RWPE1 (cell line): Measurements from ENCODE around the gene AKAP7.

ENCODE experiments used
- CTCF ChIA-PET: fragments of 350-600 bp; sonication (Branson Sonifier 250); formaldehyde crosslinking; extraction: SDS; loops from one replicate; lab custom pipeline; 2021; lab: Yijun Ruan, JAX
- POLR2A ChIA-PET: fragments of 400-600 bp; formaldehyde crosslinking; extraction: SDS; loops from one replicate; lab custom pipeline; 2020; ENCODE audit warnings: antibody characterized with exemption; ENCODE audit not compliant: low non-redundant PET; lab: Yijun Ruan, JAX
- DNase-seq: peaks from one replicate; pipeline ENCODE4 v3.0.0; 2012; ENCODE audit warnings: low spot score
- H3K27ac ChIP-seq: fragments of 450-650 bp; 2 replicates; pipeline ENCODE4 v1.5.1; 2017
- CTCF ChIP-seq: fragments of 450-650 bp; conservative IDR thresholded peaks from 2 replicates; pipeline ENCODE4 v1.5.1; 2017; ENCODE audit warnings: low read depth, mild to moderate bottlenecking

Gene AKAP7

DNA sequence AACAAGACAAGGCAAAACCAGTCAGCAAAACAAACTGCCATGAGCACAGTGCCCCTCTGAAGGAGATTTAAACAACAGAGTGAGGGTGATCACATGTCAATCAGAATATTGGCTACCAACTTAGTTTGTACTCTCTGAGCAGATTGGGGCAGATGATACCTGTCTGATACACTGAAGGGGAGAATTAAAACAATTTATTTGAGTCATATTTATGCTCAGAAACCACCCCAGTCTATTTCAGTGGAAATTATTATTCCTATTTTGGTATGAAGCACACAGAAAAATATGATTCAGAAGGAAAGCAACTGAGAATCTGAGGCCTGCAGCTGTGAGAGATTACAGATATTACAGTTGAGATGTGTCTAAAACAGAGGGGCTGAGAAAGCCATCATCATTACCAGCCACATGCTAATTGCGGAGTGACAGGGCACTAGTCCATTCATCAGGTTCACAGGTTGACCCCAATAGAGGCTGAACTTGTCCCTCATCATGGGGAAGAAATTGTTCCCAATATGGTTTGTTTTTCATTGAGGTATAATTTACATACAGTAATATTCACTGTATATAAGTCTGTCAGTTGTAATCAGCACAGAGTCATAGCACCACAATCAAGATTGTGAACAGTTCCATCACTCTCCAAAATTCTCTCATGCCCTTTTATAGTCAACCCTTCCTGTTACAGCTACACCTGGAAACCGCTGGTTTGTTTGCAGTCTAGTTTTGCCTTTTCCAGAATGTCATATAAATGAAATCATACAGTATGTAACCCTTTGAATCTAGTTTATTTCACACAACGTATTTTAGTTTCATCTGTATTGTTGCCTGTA is 134.5 kb downstream of the AKAP7 start:
- CTCF ChIA-PET = no interaction called here

GRCh38 chr6:131270534-131270933 is 135.3 kb downstream of the AKAP7 start:
- DNase-seq = no peak
- POLR2A ChIA-PET = no interaction called here
- CTCF ChIA-PET = no interaction called here
- no peak for TF ChIP-seq CTCF
- no peak overlapping the region for H3K27ac ChIP-seq

More for the DNA sequence above, 134.5 kb downstream of the AKAP7 start:
- TF ChIP-seq CTCF = no peak
- POLR2A ChIA-PET = no interaction called here
- DNase-seq = no peak
- H3K27ac ChIP-seq = no peak overlapping the region

DNA sequence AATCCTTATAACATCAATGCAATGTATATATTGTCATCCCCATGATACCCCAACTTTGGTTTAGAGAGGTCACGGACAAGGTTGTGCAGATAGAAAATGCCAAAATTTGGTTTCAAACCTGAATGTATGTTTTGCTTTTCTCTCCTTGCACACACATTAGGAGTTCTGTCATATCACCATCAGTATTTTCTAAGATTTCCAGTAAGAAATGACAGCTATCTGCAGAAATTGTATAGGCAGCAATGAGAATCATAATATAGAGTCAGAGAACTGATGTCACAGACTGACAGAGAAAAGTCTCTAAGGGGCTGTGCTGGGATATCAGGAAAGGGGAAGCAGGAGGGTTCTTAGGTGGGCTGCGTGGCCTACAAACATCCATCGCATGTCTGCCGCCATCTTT is 140.0 kb downstream of the AKAP7 start:
- no peak for DNase-seq
- TF ChIP-seq CTCF = no peak
- POLR2A ChIA-PET = no interaction called here
- CTCF ChIA-PET = no interaction called here
- no peak overlapping the region for H3K27ac ChIP-seq

GRCh38 chr6:131277591-131277990 is 142.3 kb downstream of the AKAP7 start:
- no peak for TF ChIP-seq CTCF
- no peak overlapping the region for H3K27ac ChIP-seq
- CTCF ChIA-PET = no interaction called here
- DNase-seq = no peak
- POLR2A ChIA-PET = no interaction called here

DNA sequence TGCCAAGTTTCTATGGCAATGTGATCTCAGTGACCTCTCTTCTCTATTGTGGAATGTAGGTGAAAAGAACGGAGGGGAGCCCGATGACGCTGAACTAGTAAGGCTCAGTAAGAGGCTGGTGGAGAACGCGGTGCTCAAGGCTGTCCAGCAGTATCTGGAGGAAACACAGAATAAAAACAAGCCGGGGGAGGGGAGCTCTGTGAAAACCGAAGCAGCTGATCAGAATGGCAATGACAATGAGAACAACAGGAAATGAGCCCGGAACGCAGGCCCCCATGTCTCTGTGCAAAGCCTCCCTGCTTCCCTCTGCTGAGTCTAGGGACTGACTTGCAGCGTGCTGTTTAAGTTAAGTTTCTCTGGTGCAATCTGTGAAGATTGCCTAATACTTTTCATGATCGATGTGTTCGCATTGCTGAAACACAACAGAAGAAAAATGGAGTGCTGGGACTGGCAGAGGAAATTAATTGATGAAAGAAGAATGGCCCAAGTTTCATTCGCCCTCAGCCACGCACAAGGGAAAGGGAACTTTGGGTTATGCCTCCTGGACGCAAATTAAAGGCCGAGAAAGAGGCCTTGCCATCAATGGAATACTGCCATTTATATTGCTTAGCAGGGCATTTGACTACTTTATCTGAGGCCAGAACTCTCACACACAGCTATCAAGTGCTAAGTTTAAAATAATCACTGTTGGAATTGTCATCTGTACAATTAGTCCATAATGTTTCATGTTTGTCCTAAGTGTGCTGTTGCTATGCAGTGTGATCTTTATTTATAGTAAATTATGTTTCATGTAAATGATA is 146.4 kb downstream of the AKAP7 start:
- H3K27ac ChIP-seq = no peak overlapping the region
- DNase-seq = no peak
- POLR2A ChIA-PET = no interaction called here
- no peak for TF ChIP-seq CTCF
- CTCF ChIA-PET = interaction anchor here (0.5 kb wide), 1 partner anchor 1394 kb away, joined by 3 read pairs; no protein-coding TSS in a partner anchor

GRCh38 chr6:131282365-131282764 is 147.1 kb downstream of the AKAP7 start:
- TF ChIP-seq CTCF = no peak
- no peak for DNase-seq
- ChIA-PET POLR2A (no interaction called here), CTCF (no interaction called here)
- H3K27ac ChIP-seq = no peak overlapping the region
